A673 (cell line): Measurements from ENCODE around the gene ADAMTSL1.

Source experiments
- CTCF ChIP-seq: fragments of 300-800, 200-600 bp; sonication (generic); conservative IDR thresholded peaks from 2 replicates; pipeline ENCODE4 v1.5.1; 2017; ENCODE audit warnings: low read depth, mild to moderate bottlenecking, antibody characterized with exemption, low read length, moderate library complexity, mixed read lengths
- EZH2 ChIP-seq: fragments of 200-600 bp; sonication (generic); IDR thresholded peaks from 2 replicates; pipeline ENCODE4 v1.6.1; 2017; ENCODE audit warnings: borderline replicate concordance, low read depth, mild to moderate bottlenecking, mixed read lengths, antibody characterized with exemption, low read length; ENCODE audit not compliant: poor library complexity, severe bottlenecking

GRCh38 chr9:18438951-18439350 is 35.0 kb upstream of the ADAMTSL1 start:
- TF ChIP-seq CTCF: no peak
- no peak for TF ChIP-seq EZH2
